Fibroblast of mammary gland (primary cell): ENCODE results near the gene MYCN.

ENCODE experiments used
- DNase-seq: peaks from one replicate; pipeline ENCODE4 v3.0.0-alpha.2; 2010; ENCODE audit warnings: low read depth
- H3K4me3 ChIP-seq: 2 replicates; pipeline ENCODE4 v1.5.1; 2011; ENCODE audit warnings: low read depth, mild to moderate bottlenecking, low read length, moderate library complexity; ENCODE audit not compliant: control insufficient read depth
- CTCF ChIP-seq: conservative IDR thresholded peaks from 2 replicates; pipeline ENCODE4 v1.5.1; 2011; ENCODE audit warnings: low read depth, low read length, inconsistent platforms; ENCODE audit not compliant: control insufficient read depth, insufficient read depth

The MYCN gene

GRCh38 chr2:15976354-15976753, 36.0 kb downstream of the MYCN start:
- no peak for TF ChIP-seq CTCF
- H3K4me3 ChIP-seq, result no peak overlapping the region
- no peak for DNase-seq

DNA sequence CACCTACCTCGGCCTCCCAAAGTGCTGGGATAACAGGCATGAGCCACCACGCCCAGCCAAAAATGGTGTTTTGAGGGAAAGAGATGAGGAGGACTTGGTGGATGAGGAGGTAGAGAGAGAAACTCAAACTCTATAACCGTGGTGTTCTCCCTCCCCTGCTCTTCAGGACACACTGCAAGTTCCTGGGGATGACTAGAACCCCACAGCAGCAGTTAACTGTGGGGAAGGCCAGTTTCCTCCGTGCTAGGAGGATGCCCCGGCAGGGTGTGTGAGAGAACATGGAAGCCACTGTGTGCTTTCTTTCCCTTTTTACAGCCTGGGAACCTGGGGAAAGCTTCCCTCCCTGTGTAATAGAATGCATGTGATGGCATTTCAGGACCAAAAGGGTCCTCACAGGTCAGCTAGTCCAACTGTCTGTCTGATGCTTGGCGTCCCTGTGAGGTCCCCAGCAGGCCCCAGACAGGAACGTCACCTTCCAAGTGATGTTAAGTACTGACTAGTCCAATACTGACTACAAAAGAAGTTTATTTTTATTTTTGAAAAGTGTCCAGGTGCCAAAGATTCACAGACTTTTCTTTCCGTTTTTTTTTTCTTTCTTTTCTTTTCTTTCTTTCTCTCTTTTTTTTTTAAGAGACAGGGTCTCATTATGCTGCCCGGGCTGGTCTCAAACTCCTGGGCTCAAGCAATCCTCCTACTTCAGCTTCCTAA, 38.9 kb downstream of the MYCN start:
- H3K4me3 ChIP-seq, result no peak overlapping the region
- DNase-seq, result no peak
- no peak for TF ChIP-seq CTCF

DNA sequence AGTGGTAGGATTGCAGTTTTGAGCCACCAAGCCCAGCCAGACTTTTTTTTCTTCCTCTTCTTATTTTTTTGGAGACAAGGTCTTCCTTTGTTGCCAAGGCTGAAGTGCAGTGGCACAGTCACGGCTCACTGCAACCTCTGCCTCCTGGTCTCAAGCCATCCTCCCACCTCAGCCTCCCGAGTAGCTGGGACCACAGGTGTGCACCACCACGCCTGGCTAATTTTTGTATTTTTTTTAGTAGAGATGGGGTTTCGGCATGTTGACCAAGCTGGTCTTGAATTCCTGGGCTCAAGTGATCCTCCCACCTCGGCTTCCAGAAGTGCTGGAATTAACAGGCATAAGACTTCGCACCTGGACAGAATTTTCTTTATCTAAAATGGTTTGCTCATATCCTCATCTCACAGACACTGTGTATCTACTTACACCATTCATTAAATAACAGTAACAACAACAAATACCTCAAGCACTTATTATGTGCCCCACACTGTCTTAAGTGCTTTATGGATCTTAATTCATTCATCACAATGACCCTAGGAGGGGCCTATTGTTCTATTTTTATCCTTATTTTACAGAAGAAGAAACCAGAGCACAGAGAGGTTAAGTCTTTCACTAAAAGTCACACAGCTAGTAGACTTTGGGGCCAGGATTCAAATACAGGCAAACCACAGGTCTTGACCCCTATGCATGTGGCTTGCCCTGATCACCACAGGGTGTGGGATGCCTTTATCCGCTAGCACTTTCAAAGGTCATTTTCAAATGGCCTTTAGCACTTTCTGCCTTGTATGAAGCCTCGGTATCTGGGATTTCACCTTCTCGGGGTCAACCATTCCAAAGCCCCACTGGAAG, 39.6 kb downstream of the MYCN start:
- no peak for DNase-seq
- TF ChIP-seq CTCF, result no peak
- H3K4me3 ChIP-seq, result no peak overlapping the region

- TF ChIP-seq CTCF, result no peak
- DNase-seq, result no peak
- no peak overlapping the region for H3K4me3 ChIP-seq
Measured at GRCh38 chr2:15980605-15981098, 40.3 kb downstream of the MYCN start.

GRCh38 chr2:15981646-15982045, 41.3 kb downstream of the MYCN start:
- H3K4me3 ChIP-seq, result no peak overlapping the region
- no peak for DNase-seq
- TF ChIP-seq CTCF, result no peak

DNA sequence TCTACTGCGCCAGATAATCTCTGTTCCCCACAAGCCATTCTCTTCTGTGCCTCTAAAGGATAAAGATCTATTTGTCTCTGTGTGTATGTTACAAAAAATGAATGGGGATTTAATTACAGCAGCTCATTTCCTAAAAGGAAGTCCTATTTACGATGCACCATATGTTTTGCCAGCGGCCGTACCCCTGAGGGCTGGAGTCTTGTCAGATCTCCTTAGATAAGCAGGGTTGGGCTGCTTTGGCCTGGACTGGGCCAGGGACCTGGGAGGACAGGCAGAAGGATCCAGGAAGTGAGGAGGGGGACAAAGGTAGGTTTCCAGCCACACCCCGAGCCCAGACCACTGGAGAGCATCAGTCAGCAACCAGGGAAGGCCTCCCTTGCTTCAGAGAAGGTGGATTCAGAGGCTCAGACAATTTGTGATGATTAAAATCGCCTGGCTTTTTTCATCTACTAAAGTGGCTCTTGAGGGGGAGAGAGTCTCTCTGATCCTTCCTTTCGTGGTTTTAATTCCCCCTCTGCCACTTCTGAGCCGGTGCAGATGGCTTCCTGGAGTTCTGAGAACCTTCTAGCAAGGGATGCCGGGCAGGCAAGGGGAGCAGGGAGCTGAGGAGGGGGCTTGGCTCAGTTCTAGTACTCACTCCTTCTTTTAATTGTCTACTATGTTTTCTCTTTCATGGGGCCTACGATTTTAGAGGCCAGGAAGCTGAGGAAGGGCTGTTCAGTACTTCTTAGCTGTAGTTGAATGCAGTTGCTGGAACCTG, 42.1 kb downstream of the MYCN start:
- DNase-seq, result no peak
- H3K4me3 ChIP-seq, result no peak overlapping the region
- no peak for TF ChIP-seq CTCF
